ENCODE data around the gene VWA5B1. TPM values are rescaled to one million over a fixed set of nuclear protein-coding genes. Genes with fewer than 3 reads are reported as not detected.

VWA5B1 gene
- total RNA-seq, 2 experiments from 2014 or later: not detected

- peaks cover 40% of the 10 kb centered on the region for H3K27me3 Mint-ChIP-seq
- intact Hi-C loops (cut with micrococcal nuclease): loop anchor here (1.0 kb wide), 2 partner anchors 37 to 137 kb away; no protein-coding TSS in a partner anchor
- no peak overlapping the region for H3K27ac Mint-ChIP-seq
- no peaks in the 10 kb centered on the region for H3K9me3 Mint-ChIP-seq
- CTCF ChIA-PET: interaction anchor here (1.2 kb wide), 1 partner anchor 146 kb away, joined by 3 read pairs; no protein-coding TSS in a partner anchor
- H3K4me1 Mint-ChIP-seq (ENCODE audit: low read depth): peaks cover 16% of the 10 kb centered on the region
- no peak for DNase-seq
- H3K36me3 Mint-ChIP-seq: no peaks in the 10 kb centered on the region
- no peak overlapping the region for H3K4me3 Mint-ChIP-seq
- POLR2A ChIA-PET: no interaction called here
Measured at GRCh38 chr1:20358761-20359263, 68.1 kb downstream of the VWA5B1 start.

GRCh38 chr1:20359451-20360330, 69.0 kb downstream of the VWA5B1 start:
- H3K4me1 Mint-ChIP-seq (ENCODE audit: low read depth): peaks cover 16% of the 10 kb centered on the region
- H3K27ac Mint-ChIP-seq: no peak overlapping the region
- POLR2A ChIA-PET: no interaction called here
- H3K36me3 Mint-ChIP-seq: no peaks in the 10 kb centered on the region
- DNase-seq: peak; percentile 83
- no peaks in the 10 kb centered on the region for H3K9me3 Mint-ChIP-seq
- intact Hi-C loops (cut with micrococcal nuclease): loop anchor here (1.0 kb wide), 2 partner anchors 37 to 137 kb away; no protein-coding TSS in a partner anchor
- CTCF ChIA-PET: interaction anchor here (0.8 to 1.2 kb wide), 3 partner anchors 19 to 385 kb away, joined by 3 read pairs; no protein-coding TSS in a partner anchor
- no peak overlapping the region for H3K4me3 Mint-ChIP-seq
- peaks cover 49% of the 10 kb centered on the region for H3K27me3 Mint-ChIP-seq

GRCh38 chr1:20361401-20361800, 70.7 kb downstream of the VWA5B1 start:
- ChIA-PET POLR2A (no interaction called here), CTCF (interaction anchor here (0.9 to 2.5 kb wide), 13 partner anchors 8 to 203 kb away, joined by 3 to 29 read pairs (median 5); no protein-coding TSS in a partner anchor)
- Mint-ChIP-seq H3K9me3 (no peaks in the 10 kb centered on the region), H3K4me1 (ENCODE audit: low read depth) (peaks cover 12% of the 10 kb centered on the region), H3K4me3 (no peak overlapping the region), H3K27me3 (peaks cover 62% of the 10 kb centered on the region), H3K27ac (no peak overlapping the region), H3K36me3 (no peaks in the 10 kb centered on the region)
- no peak for DNase-seq
- intact Hi-C loops (cut with micrococcal nuclease): no loop called here

- intact Hi-C loops (cut with micrococcal nuclease): no loop called here
- no peaks in the 10 kb centered on the region for H3K9me3 Mint-ChIP-seq
- peak; percentile 56 for DNase-seq
- no peak overlapping the region for H3K4me3 Mint-ChIP-seq
- H3K27me3 Mint-ChIP-seq: peaks cover 62% of the 10 kb centered on the region
- POLR2A ChIA-PET: no interaction called here
- CTCF ChIA-PET: interaction anchor here (0.6 to 2.5 kb wide), 22 partner anchors 8 to 203 kb away, joined by 3 to 29 read pairs (median 4); no protein-coding TSS in a partner anchor
- H3K36me3 Mint-ChIP-seq: no peaks in the 10 kb centered on the region
- no peak overlapping the region for H3K27ac Mint-ChIP-seq
- H3K4me1 Mint-ChIP-seq (ENCODE audit: low read depth): peaks cover 12% of the 10 kb centered on the region
Measured at GRCh38 chr1:20361805-20362381, 71.2 kb downstream of the VWA5B1 start.

- no peak for DNase-seq
- Mint-ChIP-seq H3K4me1 (ENCODE audit: low read depth) (peaks cover 16% of the 10 kb centered on the region), H3K36me3 (no peaks in the 10 kb centered on the region), H3K4me3 (no peak overlapping the region), H3K9me3 (no peaks in the 10 kb centered on the region), H3K27ac (no peak overlapping the region), H3K27me3 (peaks cover 70% of the 10 kb centered on the region)
- POLR2A ChIA-PET: no interaction called here
- intact Hi-C loops (cut with micrococcal nuclease): no loop called here
- CTCF ChIA-PET: interaction anchor here (1.2 to 2.5 kb wide), 10 partner anchors 11 to 204 kb away, joined by 3 to 29 read pairs (median 4); no protein-coding TSS in a partner anchor
Measured at GRCh38 chr1:20362856-20363255, 72.2 kb downstream of the VWA5B1 start.

GRCh38 chr1:20365421-20366055, 74.9 kb downstream of the VWA5B1 start:
- Mint-ChIP-seq H3K27ac (no peak overlapping the region), H3K9me3 (no peaks in the 10 kb centered on the region), H3K4me3 (no peak overlapping the region), H3K36me3 (no peaks in the 10 kb centered on the region), H3K4me1 (ENCODE audit: low read depth) (peaks cover 4% of the 10 kb centered on the region), H3K27me3 (peaks cover 65% of the 10 kb centered on the region)
- POLR2A ChIA-PET: no interaction called here
- no peak for DNase-seq
- CTCF ChIA-PET: interaction anchor here (1.0 kb wide), 1 partner anchor 15 kb away, joined by 3 read pairs; no protein-coding TSS in a partner anchor
- intact Hi-C loops (cut with micrococcal nuclease): no loop called here

GRCh38 chr1:20366056-20366462, 75.4 kb downstream of the VWA5B1 start:
- H3K36me3 Mint-ChIP-seq: no peaks in the 10 kb centered on the region

GRCh38 chr1:20366463-20367115, 75.9 kb downstream of the VWA5B1 start:
- Mint-ChIP-seq H3K4me1 (ENCODE audit: low read depth) (peaks cover 4% of the 10 kb centered on the region), H3K27ac (no peak overlapping the region), H3K4me3 (no peak overlapping the region), H3K27me3 (peaks cover 64% of the 10 kb centered on the region), H3K36me3 (no peaks in the 10 kb centered on the region), H3K9me3 (no peaks in the 10 kb centered on the region)
- POLR2A ChIA-PET: no interaction called here
- DNase-seq: no peak
- intact Hi-C loops (cut with micrococcal nuclease): no loop called here
- CTCF ChIA-PET: interaction anchor here (0.6 to 1.0 kb wide), 2 partner anchors 11 to 16 kb away, joined by 3 read pairs; no protein-coding TSS in a partner anchor

More at GRCh38 chr1:20366056-20366462, 75.4 kb downstream of the VWA5B1 start:
- intact Hi-C loops (cut with micrococcal nuclease): no loop called here
- CTCF ChIA-PET: interaction anchor here (1.0 kb wide), 2 partner anchors 14 to 17 kb away, joined by 3 read pairs; no protein-coding TSS in a partner anchor
- H3K9me3 Mint-ChIP-seq: no peaks in the 10 kb centered on the region
- H3K27ac Mint-ChIP-seq: no peak overlapping the region
- peaks cover 67% of the 10 kb centered on the region for H3K27me3 Mint-ChIP-seq
- H3K4me1 Mint-ChIP-seq (ENCODE audit: low read depth): peaks cover 4% of the 10 kb centered on the region
- no peak overlapping the region for H3K4me3 Mint-ChIP-seq
- DNase-seq: no peak
- POLR2A ChIA-PET: no interaction called here

GRCh38 chr1:20367116-20367585, 76.5 kb downstream of the VWA5B1 start:
- Mint-ChIP-seq H3K4me1 (ENCODE audit: low read depth) (peaks cover 6% of the 10 kb centered on the region), H3K27ac (no peak overlapping the region), H3K4me3 (no peak overlapping the region), H3K9me3 (no peaks in the 10 kb centered on the region), H3K27me3 (peaks cover 61% of the 10 kb centered on the region), H3K36me3 (no peaks in the 10 kb centered on the region)
- DNase-seq: peak; percentile 33
- ChIA-PET CTCF (interaction anchor here (0.6 to 1.0 kb wide), 2 partner anchors 11 to 15 kb away, joined by 3 read pairs; no protein-coding TSS in a partner anchor), POLR2A (no interaction called here)
- intact Hi-C loops (cut with micrococcal nuclease): no loop called here

- H3K36me3 Mint-ChIP-seq: no peaks in the 10 kb centered on the region
- CTCF ChIA-PET: interaction anchor here (0.9 to 1.6 kb wide), 2 partner anchors 13 to 133 kb away, joined by 3 to 5 read pairs; no protein-coding TSS in a partner anchor
- H3K27me3 Mint-ChIP-seq: peaks cover 57% of the 10 kb centered on the region
- POLR2A ChIA-PET: no interaction called here
- DNase-seq: no peak
- intact Hi-C loops (cut with micrococcal nuclease): no loop called here
- H3K9me3 Mint-ChIP-seq: no peaks in the 10 kb centered on the region
- no peak overlapping the region for H3K27ac Mint-ChIP-seq
- H3K4me3 Mint-ChIP-seq: no peak overlapping the region
- H3K4me1 Mint-ChIP-seq (ENCODE audit: low read depth): peaks cover 6% of the 10 kb centered on the region
Measured at GRCh38 chr1:20367626-20368025, 77.0 kb downstream of the VWA5B1 start.

GRCh38 chr1:20368866-20369470, 78.3 kb downstream of the VWA5B1 start:
- Mint-ChIP-seq H3K27me3 (peaks cover 50% of the 10 kb centered on the region), H3K36me3 (no peaks in the 10 kb centered on the region), H3K4me3 (no peak overlapping the region), H3K4me1 (ENCODE audit: low read depth) (peaks cover 6% of the 10 kb centered on the region), H3K27ac (no peak overlapping the region), H3K9me3 (no peaks in the 10 kb centered on the region)
- CTCF ChIA-PET: interaction anchor here (1.2 to 1.6 kb wide), 2 partner anchors 12 to 62 kb away, joined by 3 to 5 read pairs; no protein-coding TSS in a partner anchor
- POLR2A ChIA-PET: no interaction called here
- intact Hi-C loops (cut with micrococcal nuclease): no loop called here
- no peak for DNase-seq
